Left lung (tissue), 10 donors: ENCODE results near the gene CLTC. TPM values are rescaled to one million over a fixed set of nuclear protein-coding genes. Genes with fewer than 3 reads are reported as not detected.

Experiments
- ATAC-seq: fragments of 200-7000 bp; cut with Tn5 transposase; one replicate; pipeline ENCODE4 v1.9.1; 2020; ENCODE audit warnings: moderate library complexity
- DNase-seq, 4 donors: peaks; one replicate each; pipeline ENCODE4 v3.0.0-alpha.2; 2013 to 2020
- H3K27ac ChIP-seq, 2 donors: fragments of 200-600 bp; sonication (generic) in 1 of 2; one replicate each; pipeline versions ENCODE4 v1.5.0 to v1.8.0; 2020 to 2021
- H3K27me3 ChIP-seq, 2 donors: fragments of 200-600 bp; sonication (generic) in 1 of 2; one replicate each; pipeline versions ENCODE4 v1.5.0 to v1.8.0; 2020 to 2021
- H3K36me3 ChIP-seq, 2 donors: fragments of 200-600 bp; sonication (generic) in 1 of 2; one replicate each; pipeline versions ENCODE4 v1.5.0 to v1.8.0; 2020 to 2021
- H3K4me1 ChIP-seq, 2 donors: fragments of 200-600 bp; one replicate each; pipeline ENCODE4 v1.8.0; 2021
- H3K4me3 ChIP-seq, 2 donors: fragments of 200-600 bp; sonication (generic) in 1 of 2; one replicate each; pipeline versions ENCODE4 v1.5.0 to v1.8.0; 2020 to 2021; ENCODE audit warnings: mild to moderate bottlenecking in 1 of 2
- H3K9me3 ChIP-seq, 2 donors: fragments of 200-600 bp; sonication (generic) in 1 of 2; one replicate each; pipeline versions ENCODE4 v1.5.0 to v1.8.0; 2020 to 2021
- intact Hi-C, 2 donors: fragments of 100-400 bp; cut with DNase I; formaldehyde crosslinking; loops; one replicate each; pipeline versions ENCODE4 v1.11.2 to v1.14.2; 2022
- polyA plus RNA-seq, 6 donors: library from polyadenylated mRNA; unstranded; fragments of 120-200 nt; gene quantifications; one replicate each; pipeline ENCODE4 v1.2.1, GENCODE V29; 2013; ENCODE audit not compliant: insufficient read length in 6 of 6
- total RNA-seq, 2 donors: library from RNA; stranded (reverse); fragmentation: NEBNext Ultra II Directional; extraction: Animal tissue kit (Norgen Biotek cat#: 25700); gene quantifications; one replicate each; pipeline ENCODE4 v1.2.1, GENCODE V29; 2021
- TF ChIP-seq, protein P1 (sequence below), 2 donors: fragments of 200-600 bp; sonication (generic) in 1 of 2; IDR thresholded peaks; one replicate each; pipeline versions ENCODE4 v1.5.0 to v1.8.0; 2021; ENCODE audit warnings: antibody characterized with exemption in 2 of 2
- donor health status: DM: no; HTN: yes; CAD: no.
- donor health status: DM: no; HTN: no; CAD: no.

The CLTC gene
- total and polyA plus RNA-seq, 8 donors, result 196 to 335 (median 246) TPM

DNA sequence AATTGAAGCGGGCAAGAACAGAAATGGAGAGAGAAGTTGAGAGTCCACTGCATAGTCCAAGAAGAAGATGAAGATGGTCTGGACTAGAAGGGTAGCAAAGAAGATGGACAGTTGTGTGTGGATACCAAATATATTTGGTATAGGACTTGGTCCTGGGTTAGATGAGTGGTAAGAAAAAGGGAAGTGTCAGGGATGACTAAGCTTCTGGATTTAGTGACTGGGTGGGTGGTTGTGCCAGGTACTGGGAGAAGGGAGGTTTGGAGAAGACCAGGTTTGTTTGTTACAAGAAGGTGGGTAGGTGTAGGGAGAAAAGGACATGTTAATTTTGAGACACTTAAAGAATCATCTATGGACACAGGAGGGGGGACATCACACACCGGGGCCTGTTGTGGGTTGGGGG is 93.2 kb downstream of the CLTC start:
- no peak overlapping the region for H3K4me3 ChIP-seq
- no peaks in the 10 kb centered on the region for H3K9me3 ChIP-seq
- no peak for ATAC-seq
- TF ChIP-seq, protein P1, sequence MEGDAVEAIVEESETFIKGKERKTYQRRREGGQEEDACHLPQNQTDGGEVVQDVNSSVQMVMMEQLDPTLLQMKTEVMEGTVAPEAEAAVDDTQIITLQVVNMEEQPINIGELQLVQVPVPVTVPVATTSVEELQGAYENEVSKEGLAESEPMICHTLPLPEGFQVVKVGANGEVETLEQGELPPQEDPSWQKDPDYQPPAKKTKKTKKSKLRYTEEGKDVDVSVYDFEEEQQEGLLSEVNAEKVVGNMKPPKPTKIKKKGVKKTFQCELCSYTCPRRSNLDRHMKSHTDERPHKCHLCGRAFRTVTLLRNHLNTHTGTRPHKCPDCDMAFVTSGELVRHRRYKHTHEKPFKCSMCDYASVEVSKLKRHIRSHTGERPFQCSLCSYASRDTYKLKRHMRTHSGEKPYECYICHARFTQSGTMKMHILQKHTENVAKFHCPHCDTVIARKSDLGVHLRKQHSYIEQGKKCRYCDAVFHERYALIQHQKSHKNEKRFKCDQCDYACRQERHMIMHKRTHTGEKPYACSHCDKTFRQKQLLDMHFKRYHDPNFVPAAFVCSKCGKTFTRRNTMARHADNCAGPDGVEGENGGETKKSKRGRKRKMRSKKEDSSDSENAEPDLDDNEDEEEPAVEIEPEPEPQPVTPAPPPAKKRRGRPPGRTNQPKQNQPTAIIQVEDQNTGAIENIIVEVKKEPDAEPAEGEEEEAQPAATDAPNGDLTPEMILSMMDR (IDR thresholded peaks at IDR 0.05), result no peak
- H3K36me3 ChIP-seq, result no peaks in the 10 kb centered on the region
- peaks cover 10 to 48% of the 10 kb centered on the region in 2 donors for H3K4me1 ChIP-seq
- intact Hi-C loops, result no loop called here
- DNase-seq, result no peak
- H3K27ac ChIP-seq, result no peak overlapping the region
- no peaks in the 10 kb centered on the region for H3K27me3 ChIP-seq

DNA sequence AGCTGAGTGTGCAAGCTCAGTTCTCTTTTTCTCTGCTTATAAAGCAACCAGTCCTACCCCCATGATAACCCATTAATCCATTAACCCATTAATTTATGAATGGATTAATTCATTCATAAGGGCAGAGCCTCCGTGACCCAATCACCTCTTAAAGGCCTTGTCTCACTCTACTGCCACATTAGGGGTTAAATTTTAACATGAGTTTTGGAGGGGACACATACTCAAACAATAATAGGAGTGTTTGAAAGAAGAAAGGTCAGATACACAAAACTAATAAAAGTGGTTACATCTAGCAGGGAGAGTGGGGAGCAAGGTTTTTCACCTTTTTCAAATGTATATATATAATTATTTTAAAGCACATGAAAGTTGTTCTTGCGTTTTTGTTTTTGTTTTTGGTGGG is 94.6 kb downstream of the CLTC start:
- ATAC-seq (no peak), DNase-seq (no peak)
- Histone ChIP-seq H3K9me3 (no peaks in the 10 kb centered on the region), H3K27me3 (no peaks in the 10 kb centered on the region), H3K4me1 (peaks cover 0 to 34% of the 10 kb centered on the region in 2 donors), H3K27ac (no peak overlapping the region), H3K36me3 (no peaks in the 10 kb centered on the region), H3K4me3 (no peak overlapping the region)
- intact Hi-C loops, result no loop called here
- TF ChIP-seq, protein P1 (IDR thresholded peaks at IDR 0.05), result no peak

DNA sequence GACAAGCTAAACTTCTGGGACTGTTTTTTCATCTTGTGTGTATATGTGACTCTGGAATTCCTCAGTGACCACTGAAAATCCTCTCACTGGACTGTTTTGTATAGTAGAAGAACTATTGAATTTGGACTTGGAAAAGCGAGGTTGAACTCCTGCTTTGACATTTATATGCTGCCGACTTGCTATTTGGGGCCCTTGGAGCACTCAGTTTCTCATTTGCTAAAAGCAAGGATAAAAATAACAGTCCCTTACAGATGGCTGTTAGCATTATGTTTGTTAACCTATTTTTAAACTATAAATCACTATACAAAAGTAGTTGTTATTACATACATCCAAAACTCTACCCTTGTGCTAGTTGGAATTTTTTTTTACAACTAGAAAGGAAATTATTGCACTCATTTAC is 96.7 kb downstream of the CLTC start:
- ATAC-seq, result no peak
- no peak overlapping the region for H3K27ac ChIP-seq
- intact Hi-C loops, result no loop called here

DNA sequence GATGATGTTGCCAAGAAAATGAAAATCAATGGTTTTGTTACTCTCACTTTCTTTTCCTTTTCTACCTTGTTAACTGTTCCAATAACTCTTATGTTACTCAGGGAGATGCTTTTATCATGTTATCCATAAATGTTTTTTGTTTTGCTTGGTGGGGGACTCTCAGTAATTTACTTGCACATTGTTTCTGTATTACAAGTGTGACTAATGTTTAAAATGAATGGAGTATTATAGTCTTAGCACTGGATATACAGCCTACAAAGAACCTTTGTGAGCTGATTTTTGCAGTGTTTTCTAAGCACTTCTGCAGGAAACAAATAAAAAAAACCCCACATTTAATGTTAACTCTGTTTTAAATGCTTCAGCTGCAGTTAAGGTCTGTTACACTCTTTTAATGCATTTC is 99.8 kb downstream of the CLTC start:
- peaks cover 6 to 37% of the 10 kb centered on the region in 2 donors for H3K4me1 ChIP-seq
- intact Hi-C loops, result no loop called here

More for the DNA sequence above, 96.7 kb downstream of the CLTC start:
- Histone ChIP-seq H3K4me1 (peaks cover 0 to 26% of the 10 kb centered on the region in 2 donors), H3K9me3 (no peaks in the 10 kb centered on the region), H3K4me3 (no peak overlapping the region), H3K27me3 (no peaks in the 10 kb centered on the region), H3K36me3 (no peaks in the 10 kb centered on the region)
- no peak for DNase-seq
- TF ChIP-seq, protein P1 (IDR thresholded peaks at IDR 0.05), result no peak

DNA sequence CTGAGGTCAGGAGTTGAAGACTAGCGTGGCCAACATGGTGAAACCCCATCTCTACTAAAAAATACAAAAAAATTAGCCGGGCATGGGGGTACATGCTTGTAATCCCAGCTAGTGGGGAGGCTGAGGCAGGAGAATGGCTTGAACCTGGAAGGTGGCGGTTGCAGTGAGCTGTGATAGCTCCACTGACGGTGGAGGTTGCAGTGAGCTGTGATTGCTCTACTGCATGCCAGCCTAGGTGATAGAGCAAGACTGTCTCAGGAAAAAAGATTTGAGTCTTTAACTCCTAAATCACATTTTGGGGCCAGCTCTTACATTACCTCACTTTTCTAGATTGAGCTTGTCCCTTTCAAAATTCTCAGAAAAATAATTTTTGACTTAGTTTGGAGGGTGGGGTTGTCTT is 102.9 kb downstream of the CLTC start:
- Histone ChIP-seq H3K4me3 (no peak overlapping the region), H3K4me1 (peaks cover 18 to 67% of the 10 kb centered on the region in 2 donors), H3K27me3 (no peaks in the 10 kb centered on the region), H3K36me3 (no peaks in the 10 kb centered on the region), H3K27ac (peak overlapping the region in 1 of 2 donors; percentile 60), H3K9me3 (no peaks in the 10 kb centered on the region)
- TF ChIP-seq, protein P1 (IDR thresholded peaks at IDR 0.05), result no peak
- ATAC-seq (no peak), DNase-seq (no peak)
- intact Hi-C loops, result no loop called here

More for the DNA sequence above, 99.8 kb downstream of the CLTC start:
- TF ChIP-seq, protein P1 (IDR thresholded peaks at IDR 0.05), result no peak
- Histone ChIP-seq H3K27me3 (no peaks in the 10 kb centered on the region), H3K4me3 (no peak overlapping the region), H3K36me3 (no peaks in the 10 kb centered on the region), H3K9me3 (no peaks in the 10 kb centered on the region), H3K27ac (no peak overlapping the region)
- no peak for DNase-seq
- no peak for ATAC-seq
